Smooth muscle cell (in vitro differentiated cells): Measurements from ENCODE around the gene SLC16A8. TPM values are rescaled to one million over a fixed set of nuclear protein-coding genes. Genes with fewer than 3 reads are reported as not detected.

Experiments
- DNase-seq: peaks from one replicate; lab custom pipeline; 2025; ENCODE audit not compliant: unreplicated experiment; lab: John Stamatoyannopoulos, UW
- H2AFZ ChIP-seq: fragments of 200-600 bp; sonication (generic); 2 replicates; pipeline ENCODE4 v1.6.0; 2016; ENCODE audit warnings: antibody characterized with exemption, low read depth, mild to moderate bottlenecking
- H3F3A ChIP-seq: fragments of 200-600 bp; sonication (generic); 2 replicates; pipeline ENCODE4 v1.6.0; 2017; ENCODE audit warnings: antibody characterized with exemption, low read depth
- H3K27ac ChIP-seq: fragments of 200-600 bp; sonication (generic); 2 replicates; pipeline ENCODE4 v1.5.1; 2016; ENCODE audit warnings: low read depth, mild to moderate bottlenecking
- H3K27me3 ChIP-seq: fragments of 200-600 bp; sonication (generic); 2 replicates; pipeline ENCODE4 v1.6.1; 2016; ENCODE audit warnings: low read depth, mild to moderate bottlenecking
- H3K36me3 ChIP-seq: fragments of 200-600 bp; sonication (generic); 2 replicates; pipeline ENCODE4 v1.5.1; 2016; ENCODE audit warnings: low read depth
- H3K4me1 ChIP-seq: fragments of 200-600 bp; sonication (generic); 2 replicates; pipeline ENCODE4 v1.5.1; 2016; ENCODE audit warnings: low read depth
- H3K4me2 ChIP-seq: fragments of 200-600 bp; sonication (generic); 2 replicates; pipeline ENCODE4 v1.6.0; 2016; ENCODE audit warnings: mild to moderate bottlenecking
- H3K4me3 ChIP-seq: fragments of 200-600 bp; sonication (generic); 2 replicates; pipeline ENCODE4 v1.5.1; 2016; ENCODE audit warnings: mild to moderate bottlenecking
- H3K79me2 ChIP-seq: fragments of 200-600 bp; sonication (generic); 2 replicates; pipeline ENCODE4 v1.6.0; 2016; ENCODE audit warnings: low read depth, mild to moderate bottlenecking
- H3K9ac ChIP-seq: fragments of 200-600 bp; sonication (generic); 2 replicates; pipeline ENCODE4 v1.6.0; 2016; ENCODE audit warnings: low read depth
- H3K9me3 ChIP-seq: fragments of 200-600 bp; sonication (generic); replicated peaks from 2 replicates; pipeline ENCODE4 v1.5.1; 2016; ENCODE audit warnings: low read depth
- H4K20me1 ChIP-seq: fragments of 200-600 bp; sonication (generic); 2 replicates; pipeline ENCODE4 v1.6.0; 2016; ENCODE audit warnings: low read depth
- WGBS: methylation state at CpG from one replicate; pipeline ENCODE4 v1.1.7; 2016; ENCODE audit warnings: low lambda C conversion rate; 5-methylcytosine and 5-hydroxymethylcytosine counted together
- polyA plus RNA-seq: library from polyadenylated mRNA; unstranded; fragments of >200 nt; fragmentation: Nextera tagmentation; extraction: Ambion mirVana; gene quantifications from 2 replicates; pipeline ENCODE4 v1.2.1, GENCODE V29; 2016
- total RNA-seq: library from RNA; depleted of rRNA; stranded (reverse); fragments of >200 nt; gene quantifications from 2 replicates; pipeline ENCODE4 v1.2.3, GENCODE V29; 2014
- TF ChIP-seq, protein P1 (sequence below): fragments of 200-600 bp; sonication (generic); IDR thresholded peaks from 2 replicates; pipeline ENCODE4 v1.5.1; 2017; ENCODE audit warnings: borderline replicate concordance, mild to moderate bottlenecking, antibody characterized with exemption; ENCODE audit not compliant: insufficient read depth, poor library complexity, severe bottlenecking

The SLC16A8 gene
- total and polyA plus RNA-seq, 2 experiments from 2014 or later = 0.93 TPM; not detected in 1

DNA sequence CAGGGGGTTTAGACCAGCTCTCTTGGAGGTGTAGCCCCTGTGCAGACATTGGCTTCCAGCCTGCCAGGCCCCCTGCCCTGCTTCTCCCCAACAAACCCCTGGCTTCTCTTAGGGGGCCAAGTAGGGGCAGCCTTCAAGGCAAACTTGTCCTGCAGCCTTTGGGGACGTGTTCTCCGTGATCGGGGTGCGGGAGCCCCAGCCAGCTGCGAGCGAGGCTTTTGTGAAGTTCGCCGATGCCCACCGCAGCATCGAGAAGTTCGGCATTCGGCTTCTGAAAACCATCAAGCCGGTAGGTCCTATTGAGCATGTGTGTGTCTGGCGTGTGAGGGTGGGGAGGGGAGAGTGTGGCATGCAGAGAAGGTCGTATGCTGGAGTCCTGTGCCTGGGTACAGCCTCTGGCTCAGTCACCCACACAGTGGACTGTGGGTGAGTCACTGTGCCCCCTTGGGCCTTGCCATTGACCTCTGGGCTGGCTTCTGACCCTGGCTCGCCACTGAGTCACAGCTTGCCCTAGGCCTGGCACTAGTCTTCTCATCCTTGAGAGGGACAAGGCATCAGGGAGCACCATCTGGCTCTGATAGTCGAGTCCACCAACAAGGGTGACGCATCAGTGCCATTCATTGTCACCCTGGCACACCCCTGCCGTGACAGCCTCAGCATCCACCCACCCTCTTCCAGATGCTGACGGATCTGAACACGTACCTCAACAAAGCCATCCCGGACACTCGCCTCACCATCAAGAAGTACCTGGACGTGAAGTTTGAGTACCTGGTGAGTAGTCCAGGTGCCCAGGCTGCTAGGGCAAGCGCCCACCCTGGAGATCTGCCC, 11.4 kb downstream of the SLC16A8 start:
- no peaks in the 10 kb centered on the region for H3K9me3 ChIP-seq
- DNase-seq = no peak
- H3K4me1 ChIP-seq = no peaks in the 10 kb centered on the region
- H3K27ac ChIP-seq = no peak overlapping the region
- no peak overlapping the region for H2AFZ ChIP-seq
- no peak overlapping the region for H3K9ac ChIP-seq
- WGBS = 97% methylated on average over 25 of the region's 25 CpGs
- H3K79me2 ChIP-seq = no peaks in the 10 kb centered on the region
- H3K4me3 ChIP-seq = no peak overlapping the region
- TF ChIP-seq, protein P1, sequence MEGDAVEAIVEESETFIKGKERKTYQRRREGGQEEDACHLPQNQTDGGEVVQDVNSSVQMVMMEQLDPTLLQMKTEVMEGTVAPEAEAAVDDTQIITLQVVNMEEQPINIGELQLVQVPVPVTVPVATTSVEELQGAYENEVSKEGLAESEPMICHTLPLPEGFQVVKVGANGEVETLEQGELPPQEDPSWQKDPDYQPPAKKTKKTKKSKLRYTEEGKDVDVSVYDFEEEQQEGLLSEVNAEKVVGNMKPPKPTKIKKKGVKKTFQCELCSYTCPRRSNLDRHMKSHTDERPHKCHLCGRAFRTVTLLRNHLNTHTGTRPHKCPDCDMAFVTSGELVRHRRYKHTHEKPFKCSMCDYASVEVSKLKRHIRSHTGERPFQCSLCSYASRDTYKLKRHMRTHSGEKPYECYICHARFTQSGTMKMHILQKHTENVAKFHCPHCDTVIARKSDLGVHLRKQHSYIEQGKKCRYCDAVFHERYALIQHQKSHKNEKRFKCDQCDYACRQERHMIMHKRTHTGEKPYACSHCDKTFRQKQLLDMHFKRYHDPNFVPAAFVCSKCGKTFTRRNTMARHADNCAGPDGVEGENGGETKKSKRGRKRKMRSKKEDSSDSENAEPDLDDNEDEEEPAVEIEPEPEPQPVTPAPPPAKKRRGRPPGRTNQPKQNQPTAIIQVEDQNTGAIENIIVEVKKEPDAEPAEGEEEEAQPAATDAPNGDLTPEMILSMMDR = no peak
- H4K20me1 ChIP-seq = no peaks in the 10 kb centered on the region
- H3K4me2 ChIP-seq = no peak overlapping the region
- no peaks in the 10 kb centered on the region for H3F3A ChIP-seq
- H3K27me3 ChIP-seq = no peaks in the 10 kb centered on the region
- H3K36me3 ChIP-seq = no peaks in the 10 kb centered on the region

DNA sequence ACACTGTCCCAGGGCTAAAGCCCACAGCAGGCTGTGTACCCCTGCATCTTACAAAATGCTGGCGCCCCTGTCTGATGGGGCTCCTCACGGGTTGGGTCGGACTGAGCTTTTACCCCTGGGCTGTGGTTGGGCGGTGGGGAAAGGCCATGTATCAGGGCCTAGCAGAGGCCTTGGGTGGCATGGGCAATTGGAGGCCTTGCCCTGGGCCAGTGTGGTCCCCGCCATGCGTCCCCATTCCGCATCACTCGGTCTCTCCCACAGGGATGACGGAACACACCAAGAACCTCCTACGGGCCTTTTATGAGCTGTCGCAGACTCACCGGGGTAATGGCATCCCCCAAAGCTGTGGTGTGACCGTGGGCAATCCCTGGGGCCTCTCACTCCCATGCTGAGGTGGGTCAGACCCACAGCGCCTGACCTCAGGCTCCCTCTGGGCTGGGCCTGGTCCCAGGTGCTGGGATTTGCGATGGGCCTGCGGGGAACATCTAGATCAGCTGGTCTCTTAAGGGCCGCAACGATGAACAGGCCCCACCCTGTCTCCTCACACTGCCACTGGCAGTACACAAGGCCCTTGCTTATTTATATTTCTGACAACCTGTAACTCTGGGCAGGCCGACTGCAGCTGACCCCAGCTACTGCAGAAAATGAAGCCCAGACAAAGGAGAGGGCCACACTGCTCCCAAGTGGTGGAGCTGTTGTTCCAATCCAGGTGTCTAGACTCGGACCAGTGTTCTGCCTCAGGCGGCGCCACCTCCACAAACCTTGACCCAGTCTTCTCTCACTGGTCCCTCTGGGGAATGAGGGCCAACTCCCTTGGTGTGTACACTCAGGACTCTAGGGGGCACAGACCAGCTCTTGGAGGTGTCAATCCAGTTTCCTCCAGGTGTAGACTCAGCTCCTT, 12.3 kb downstream of the SLC16A8 start:
- Histone ChIP-seq H3K9ac (no peak overlapping the region), H3K4me1 (no peaks in the 10 kb centered on the region), H3K9me3 (no peaks in the 10 kb centered on the region), H3K4me3 (no peak overlapping the region), H3K27me3 (no peaks in the 10 kb centered on the region), H3K36me3 (no peaks in the 10 kb centered on the region), H4K20me1 (no peaks in the 10 kb centered on the region), H3K79me2 (no peaks in the 10 kb centered on the region), H3K27ac (no peak overlapping the region), H2AFZ (no peak overlapping the region), H3F3A (no peaks in the 10 kb centered on the region), H3K4me2 (no peak overlapping the region)
- TF ChIP-seq, protein P1 = no peak
- DNase-seq = no peak
- WGBS = 90% methylated on average over 20 of the region's 22 CpGs

DNA sequence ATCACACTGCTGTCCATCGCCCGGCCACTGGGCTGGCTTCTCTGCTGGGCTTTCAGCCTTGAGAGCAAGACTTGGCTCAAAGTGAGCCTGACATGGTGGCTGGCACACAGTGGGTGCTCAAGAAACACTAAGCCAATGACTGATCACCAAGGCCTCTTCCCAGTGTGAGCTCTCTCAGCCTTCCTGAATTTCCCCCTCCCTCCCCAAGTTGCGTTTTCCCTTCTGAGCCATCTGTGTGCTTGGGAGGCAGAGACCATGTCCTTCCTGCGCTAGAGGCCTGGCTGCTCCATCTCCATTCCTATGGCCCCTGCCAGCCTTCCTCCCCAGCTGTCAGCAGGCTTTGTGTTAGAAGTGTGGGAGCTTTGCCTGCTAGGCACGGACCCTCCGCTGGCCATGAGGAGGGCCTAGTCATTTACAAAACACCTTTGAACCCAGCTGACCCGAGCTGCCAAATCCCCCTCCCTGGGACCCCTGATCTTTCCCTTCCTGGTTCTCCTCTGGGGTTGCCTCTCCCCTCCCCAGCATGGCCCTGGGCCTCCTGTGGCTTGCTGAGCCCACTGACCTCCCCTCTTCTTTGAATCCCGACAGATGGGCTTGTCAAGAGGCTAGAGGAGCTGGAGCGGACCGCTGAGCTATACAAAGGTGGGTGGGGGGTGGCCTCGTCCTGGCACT, 13.6 kb downstream of the SLC16A8 start:
- Histone ChIP-seq H3K4me1 (no peaks in the 10 kb centered on the region), H3K27ac (no peak overlapping the region), H3K9ac (no peak overlapping the region)

More for the DNA sequence above, 13.6 kb downstream of the SLC16A8 start:
- H3K36me3 ChIP-seq = no peaks in the 10 kb centered on the region
- no peak overlapping the region for H2AFZ ChIP-seq
- no peaks in the 10 kb centered on the region for H3K79me2 ChIP-seq
- no peak for DNase-seq
- 96% methylated on average over 11 of the region's 11 CpGs for WGBS
- H3K9me3 ChIP-seq = no peaks in the 10 kb centered on the region
- H3K4me2 ChIP-seq = no peak overlapping the region
- TF ChIP-seq, protein P1 = no peak
- H3K4me3 ChIP-seq = no peak overlapping the region
- H3K27me3 ChIP-seq = no peaks in the 10 kb centered on the region
- no peaks in the 10 kb centered on the region for H3F3A ChIP-seq
- no peaks in the 10 kb centered on the region for H4K20me1 ChIP-seq
